ENCODE data around the gene PTPRU.
"Not testable (repeated sequence)": the region's sequence is repeated elsewhere in the genome, so short reads cannot be mapped to it uniquely, and the experiment has no call there.

DNA sequence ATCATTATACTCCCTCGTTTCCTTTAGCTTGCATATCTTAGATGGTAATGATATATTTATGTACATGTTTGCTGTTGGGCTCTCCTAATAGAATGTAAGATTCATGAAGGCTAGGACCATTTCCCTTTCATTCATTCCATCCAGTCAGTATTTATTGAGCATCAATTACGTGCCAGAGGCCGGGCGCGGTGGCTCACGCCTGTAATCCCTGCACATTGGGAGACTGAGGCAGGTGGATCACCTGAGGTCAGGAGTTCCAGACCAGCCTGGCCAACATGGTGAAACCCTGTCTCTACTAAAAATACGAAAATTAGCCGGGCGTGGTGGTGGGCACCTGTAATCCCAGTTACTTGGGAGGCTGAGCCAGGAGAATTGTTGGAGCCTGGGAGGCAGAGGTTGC is 1.4 kb upstream of the PTPRU start:
- TF ChIP-seq, protein P1, sequence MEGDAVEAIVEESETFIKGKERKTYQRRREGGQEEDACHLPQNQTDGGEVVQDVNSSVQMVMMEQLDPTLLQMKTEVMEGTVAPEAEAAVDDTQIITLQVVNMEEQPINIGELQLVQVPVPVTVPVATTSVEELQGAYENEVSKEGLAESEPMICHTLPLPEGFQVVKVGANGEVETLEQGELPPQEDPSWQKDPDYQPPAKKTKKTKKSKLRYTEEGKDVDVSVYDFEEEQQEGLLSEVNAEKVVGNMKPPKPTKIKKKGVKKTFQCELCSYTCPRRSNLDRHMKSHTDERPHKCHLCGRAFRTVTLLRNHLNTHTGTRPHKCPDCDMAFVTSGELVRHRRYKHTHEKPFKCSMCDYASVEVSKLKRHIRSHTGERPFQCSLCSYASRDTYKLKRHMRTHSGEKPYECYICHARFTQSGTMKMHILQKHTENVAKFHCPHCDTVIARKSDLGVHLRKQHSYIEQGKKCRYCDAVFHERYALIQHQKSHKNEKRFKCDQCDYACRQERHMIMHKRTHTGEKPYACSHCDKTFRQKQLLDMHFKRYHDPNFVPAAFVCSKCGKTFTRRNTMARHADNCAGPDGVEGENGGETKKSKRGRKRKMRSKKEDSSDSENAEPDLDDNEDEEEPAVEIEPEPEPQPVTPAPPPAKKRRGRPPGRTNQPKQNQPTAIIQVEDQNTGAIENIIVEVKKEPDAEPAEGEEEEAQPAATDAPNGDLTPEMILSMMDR (IDR thresholded peaks at IDR 0.05): not testable (repeated sequence)
- TF ChIP-seq POLR2A (IDR thresholded peaks at IDR 0.05): not testable (repeated sequence)
